ENCODE results near the gene AHCYL2.
"Not testable (repeated sequence)": the region's sequence is repeated elsewhere in the genome, so short reads cannot be mapped to it uniquely, and the experiment has no call there.

The AHCYL2 gene

DNA sequence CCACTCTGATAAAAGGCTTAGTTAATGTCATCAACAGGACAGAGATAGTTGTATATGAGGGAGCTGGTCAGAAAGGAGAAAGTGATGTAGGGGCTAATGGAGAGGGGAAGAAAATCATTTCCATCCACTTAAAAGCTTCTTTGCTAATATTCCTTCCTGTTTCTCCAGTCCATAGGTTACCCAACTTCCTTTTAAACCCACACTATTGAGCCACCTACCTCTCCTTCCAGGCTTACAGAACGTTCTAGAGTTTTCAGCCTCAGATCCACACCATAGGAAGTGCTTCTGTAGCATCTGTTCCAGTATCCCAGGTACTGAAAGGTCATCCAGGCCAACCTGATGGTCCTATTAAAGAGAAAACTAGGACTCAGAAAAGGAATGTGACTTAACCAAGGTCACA lies 237.6 kb downstream of the AHCYL2 start:
- DNase-seq: peak; percentile 62 to 65

- DNase-seq: no peak
Observed at GRCh38 chr7:129464194-129464593, 239.4 kb downstream of the AHCYL2 start.

DNA sequence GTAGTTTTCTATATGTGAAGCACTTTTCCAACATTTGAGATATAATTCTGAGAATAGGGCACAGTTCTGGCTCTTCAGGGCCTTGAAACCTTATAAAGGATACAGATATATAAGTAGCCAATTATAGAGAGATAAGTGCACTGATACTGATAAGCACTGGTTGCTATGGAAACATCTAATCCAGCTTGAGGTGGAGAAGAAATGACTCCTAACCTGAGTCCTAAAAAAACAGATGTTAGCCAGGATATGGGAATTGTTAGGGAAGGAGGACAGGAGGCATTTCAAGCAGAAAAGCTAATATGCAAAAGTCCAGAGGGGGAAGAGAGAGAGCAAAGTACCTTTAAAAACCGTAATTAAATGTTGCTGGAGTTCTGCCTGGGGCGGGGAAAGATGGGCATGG lies 240.2 kb downstream of the AHCYL2 start:
- no peak for DNase-seq

DNA sequence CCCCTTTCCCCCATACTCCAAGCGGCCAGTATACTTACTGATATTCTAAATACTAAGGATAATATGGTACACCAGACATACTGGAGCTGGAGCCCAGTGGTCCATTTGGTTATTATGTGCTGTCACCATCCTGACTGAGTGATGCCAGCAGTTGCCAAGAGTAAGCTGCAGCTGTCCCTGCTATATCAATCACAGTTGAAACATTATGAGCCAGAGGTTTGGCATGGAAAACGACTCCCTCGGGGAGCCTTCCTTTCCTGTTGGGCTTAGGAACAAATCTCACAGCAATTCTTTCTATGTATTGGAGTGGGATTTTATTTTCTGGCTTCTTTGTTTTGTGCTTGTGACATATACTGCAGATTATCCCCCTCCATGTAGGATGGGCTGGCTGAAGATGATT lies 242.0 kb downstream of the AHCYL2 start:
- DNase-seq: no peak

DNA sequence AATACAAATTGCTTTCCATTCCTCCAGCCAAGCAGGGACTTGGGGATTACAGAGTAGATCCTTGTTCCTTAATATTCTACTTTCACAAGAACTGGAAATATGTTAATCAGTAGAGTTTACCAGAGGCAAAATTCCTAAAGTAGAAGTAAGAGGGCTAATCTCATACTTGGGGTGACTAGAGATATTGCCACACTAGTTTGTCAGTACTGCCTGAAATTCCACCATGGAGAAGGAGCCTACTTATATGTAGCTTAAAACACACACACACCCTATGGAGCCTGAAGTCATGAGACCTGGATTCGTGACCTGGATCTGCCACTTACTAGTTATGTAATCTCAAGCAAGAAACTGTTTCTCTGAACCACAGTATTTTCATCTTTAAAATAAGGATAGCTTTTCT lies 243.3 kb downstream of the AHCYL2 start:
- DNase-seq: no peak

DNA sequence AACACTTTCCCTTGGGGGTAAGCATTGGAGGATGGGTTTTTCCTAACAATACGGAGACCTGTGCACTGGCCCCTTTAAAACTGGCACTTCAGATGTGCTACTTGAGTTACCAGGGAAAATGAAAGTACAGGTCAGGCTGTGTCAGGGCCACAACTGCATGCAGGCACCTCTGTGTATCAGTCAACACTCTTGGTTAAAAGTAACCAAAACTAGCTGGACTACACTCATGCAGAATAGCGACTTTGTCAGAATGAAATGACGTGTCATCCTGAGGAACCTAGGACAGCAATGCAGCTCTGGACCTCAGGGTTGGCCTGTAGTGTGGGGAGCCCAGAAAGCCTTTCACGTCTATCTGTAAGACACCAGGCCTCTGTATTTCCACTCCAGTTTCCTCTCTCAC lies 243.7 kb downstream of the AHCYL2 start:
- no peak for DNase-seq

DNA sequence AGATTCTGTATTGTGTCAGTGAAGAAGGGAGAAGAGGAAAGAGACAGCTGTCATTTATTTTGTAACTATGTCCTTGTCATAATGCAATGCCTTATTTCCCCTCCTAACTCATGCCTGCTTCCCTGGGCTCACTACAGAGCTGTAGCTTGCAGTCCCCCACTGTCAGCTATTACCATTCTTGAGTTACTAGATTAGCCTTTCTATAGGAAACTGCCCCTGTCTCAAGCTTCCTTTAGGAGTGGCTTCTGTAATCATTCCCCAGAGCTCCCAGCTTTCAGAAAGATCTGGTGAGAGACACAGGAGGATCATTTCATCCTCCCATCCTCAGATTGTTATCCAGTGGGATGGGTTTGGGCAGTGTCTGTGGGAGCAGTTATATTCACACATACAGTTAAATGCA lies 245.1 kb downstream of the AHCYL2 start:
- DNase-seq: no peak

DNA sequence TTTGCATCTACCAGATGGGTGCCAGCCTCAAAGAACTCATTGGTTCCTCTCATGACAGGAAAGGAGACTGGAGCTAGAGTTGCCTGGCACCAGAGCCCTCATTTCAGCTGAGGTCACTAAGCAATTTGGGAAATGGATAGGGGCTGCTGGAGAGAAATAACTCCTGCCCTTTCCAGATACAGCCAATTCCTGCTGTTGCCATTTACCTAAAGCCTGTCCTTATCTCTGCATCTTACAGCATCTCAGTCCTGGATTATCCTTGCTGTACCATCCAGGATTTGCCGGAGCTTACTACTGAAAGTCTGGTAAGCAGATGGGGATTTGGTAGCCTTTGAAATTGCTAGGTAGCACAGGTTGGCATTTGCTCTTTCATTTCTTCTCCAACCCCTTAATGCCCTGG lies 245.6 kb downstream of the AHCYL2 start:
- no peak for DNase-seq

GRCh38 chr7:129471402-129471827 lies 246.6 kb downstream of the AHCYL2 start:
- DNase-seq: no peak

- DNase-seq: not testable (repeated sequence)
Observed at GRCh38 chr7:129475931-129476330, 251.1 kb downstream of the AHCYL2 start.

DNA sequence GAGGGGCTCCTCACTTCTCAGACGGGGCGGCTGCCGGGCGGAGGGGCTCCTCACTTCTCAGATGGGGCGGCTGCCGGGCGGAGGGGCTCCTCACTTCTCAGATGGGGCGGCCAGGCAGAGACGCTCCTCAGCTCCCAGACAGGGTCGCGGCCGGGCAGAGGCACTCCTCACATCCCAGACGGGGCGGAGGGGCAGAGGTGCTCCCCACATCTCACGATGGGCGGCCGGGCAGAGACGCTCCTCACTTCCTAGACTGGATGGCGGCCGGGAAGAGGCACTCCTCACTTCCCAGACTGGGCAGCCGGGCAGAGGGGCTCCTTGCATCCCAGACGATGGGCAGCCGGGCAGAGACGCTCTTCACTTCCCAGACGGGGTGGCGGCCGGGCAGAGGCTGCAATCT lies 251.6 kb downstream of the AHCYL2 start:
- not testable (repeated sequence) for DNase-seq
